Endometrium (tissue), 2 donors: ENCODE results near the gene ZFYVE19.

Experiments
- FAIRE-seq: peaks from 2 replicates; lab custom pipeline; 2012; peaks lifted over from hg19 to GRCh38; lab: Jason Lieb, UNC
- donor health status: control.
- donor health status: control.

Gene ZFYVE19

DNA sequence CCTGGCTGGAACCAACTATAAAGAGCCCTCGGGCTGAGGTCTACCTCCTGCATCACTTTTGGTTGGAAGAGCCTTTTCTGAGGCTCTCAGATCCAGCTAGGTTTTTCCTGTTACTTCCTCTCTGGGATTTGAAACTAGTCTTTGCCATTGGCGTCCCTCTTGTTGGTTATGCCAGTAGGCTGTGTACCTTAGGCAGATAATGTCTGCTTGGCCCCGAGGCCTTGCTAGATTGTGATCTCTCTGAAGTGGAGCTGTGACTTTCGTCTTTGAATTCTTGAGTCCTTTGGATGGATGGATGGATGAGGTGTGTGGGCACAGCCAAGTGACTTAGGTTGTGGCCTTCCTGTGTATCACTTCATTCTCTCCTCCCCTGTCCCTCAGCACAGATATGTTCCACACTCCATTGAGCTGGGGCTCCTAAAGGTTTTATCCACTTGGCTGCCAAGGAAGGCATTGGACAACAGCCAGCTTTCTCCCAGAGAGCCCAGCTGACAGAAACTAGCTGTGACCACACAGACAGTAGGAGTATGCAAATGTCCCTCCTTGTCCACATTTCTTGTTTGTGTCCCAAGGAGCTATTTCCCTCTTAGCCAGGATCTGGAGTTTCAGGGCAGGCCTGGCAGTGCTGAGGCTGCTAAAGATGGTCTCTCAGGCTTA is 8.3 kb downstream of the ZFYVE19 start:
- no peak for FAIRE-seq

DNA sequence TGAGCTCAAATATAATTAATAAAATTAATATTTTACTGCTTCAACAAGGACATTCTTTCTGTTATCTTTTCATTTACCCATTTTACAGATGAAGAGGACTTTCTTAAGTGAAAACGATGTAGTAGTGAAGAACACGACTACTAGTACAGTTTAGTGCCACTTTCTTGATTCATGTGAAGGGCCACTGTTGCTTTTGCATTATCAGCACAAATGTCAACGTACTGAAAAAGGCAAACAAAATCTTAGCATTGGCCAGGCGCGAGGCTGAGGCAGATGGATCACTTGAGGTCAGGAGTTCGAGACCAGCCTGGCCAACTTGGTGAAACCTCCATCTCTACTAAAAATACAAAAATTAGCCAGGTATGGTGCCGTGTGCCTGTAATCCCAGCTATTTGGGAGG is 12.2 kb downstream of the ZFYVE19 start:
- FAIRE-seq: no peak

GRCh38 chr15:40821195-40821594 is 14.3 kb downstream of the ZFYVE19 start:
- no peak for FAIRE-seq

DNA sequence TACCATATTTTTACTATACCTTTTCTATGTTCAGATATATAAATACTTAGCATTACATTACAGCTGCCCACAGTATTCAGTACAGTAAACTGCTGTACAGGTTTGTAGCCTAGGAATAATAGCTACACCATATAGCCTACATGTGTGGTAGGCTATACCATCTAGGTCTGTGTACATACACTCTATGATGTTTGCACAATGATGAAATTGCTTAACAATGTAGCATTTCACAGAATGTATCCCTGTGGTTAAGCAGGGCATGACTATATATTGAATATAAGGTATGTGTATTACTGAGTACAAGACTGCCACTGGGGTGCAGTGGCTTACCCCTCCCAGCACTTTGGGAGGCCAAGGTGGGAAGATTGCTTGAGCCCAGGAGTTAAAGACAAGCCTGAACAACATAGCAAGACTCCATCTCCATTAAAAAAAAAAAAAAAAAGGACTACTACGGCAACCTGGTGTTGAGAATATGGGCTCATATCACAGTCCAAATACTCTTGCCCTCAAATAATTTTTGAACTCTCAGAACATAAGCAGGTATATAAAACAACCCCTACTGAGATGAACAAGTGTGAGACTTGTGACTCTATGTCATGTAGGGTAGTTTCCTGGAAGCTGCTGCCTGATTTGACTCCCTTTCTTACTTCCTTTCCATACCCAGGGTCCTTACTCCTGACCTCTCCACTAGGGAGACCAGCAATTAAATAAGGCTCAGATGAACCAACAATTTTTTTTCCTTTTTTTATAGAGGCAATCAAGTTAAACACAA is 16.9 kb downstream of the ZFYVE19 start:
- no peak for FAIRE-seq

DNA sequence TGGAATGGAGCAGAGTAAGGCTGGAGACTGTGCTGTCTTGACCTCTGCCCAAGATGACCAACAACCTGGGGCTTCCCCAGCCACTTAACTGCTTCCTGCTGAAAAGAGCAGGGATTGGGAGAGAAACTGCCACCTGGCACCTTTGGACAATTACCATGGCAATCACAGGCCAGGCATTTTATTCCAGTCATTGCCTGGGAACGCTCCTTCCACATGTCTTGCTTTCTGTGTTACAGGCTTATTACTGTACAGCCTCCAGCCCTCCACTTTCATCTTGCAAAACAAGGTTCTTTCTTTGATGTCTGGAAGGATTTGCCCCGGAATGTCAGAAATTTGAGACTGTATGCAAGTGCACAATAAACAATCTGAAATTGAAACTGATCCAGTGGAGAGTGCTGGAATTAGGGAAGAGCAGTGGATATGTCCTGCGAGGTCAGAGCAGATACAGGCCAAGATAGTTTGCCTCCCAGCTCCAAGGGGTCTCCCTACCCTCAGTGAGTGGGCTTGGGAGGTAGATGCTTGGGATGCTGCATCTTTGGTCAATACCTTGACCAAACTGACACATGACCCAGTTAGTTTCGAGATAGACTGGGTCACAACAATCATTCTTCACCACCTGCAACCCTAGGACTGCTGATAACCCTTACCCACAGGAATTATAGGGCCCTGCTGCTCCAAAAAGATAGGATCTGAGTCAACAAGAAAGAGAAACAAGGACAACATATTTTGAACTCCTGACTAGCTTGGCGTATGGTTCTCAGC is 19.0 kb downstream of the ZFYVE19 start:
- no peak for FAIRE-seq

GRCh38 chr15:40826423-40827075 is 19.7 kb downstream of the ZFYVE19 start:
- FAIRE-seq: no peak

DNA sequence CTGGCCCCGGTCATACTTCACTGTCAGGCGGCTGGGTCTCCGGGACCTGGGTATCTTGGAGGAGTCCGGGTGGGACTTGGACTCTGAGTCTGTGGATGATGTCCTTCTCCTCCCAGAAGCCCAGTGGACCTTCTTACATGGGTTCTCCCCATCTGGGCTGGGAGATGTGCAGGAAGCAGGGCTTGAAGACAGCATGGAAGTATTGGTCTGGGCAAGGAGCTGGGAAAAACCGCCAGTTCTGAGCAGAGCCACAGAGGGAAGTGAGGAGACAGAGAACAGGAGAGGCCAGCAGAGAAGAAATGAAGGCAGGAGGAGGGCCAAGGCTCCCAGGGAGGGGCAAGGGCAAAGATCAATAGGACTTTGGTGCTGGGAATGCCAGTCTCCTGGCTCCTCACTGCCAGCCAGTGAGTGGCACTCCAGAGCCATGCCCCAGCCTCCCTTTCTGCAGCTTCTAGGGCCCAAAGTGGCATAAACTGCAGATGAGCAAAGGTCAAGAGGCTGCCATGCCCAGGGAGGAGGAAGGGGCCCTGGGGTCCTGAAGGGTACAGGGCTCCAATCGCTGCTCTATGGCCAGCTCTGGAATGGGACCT is 21.7 kb downstream of the ZFYVE19 start, which contains the start of gene PPP1R14D:
PPP1R14D (minus strand) TSS at position 262 of the 590 bp plus-strand sequence; CDS start at position 195, 67 bp downstream.
- FAIRE-seq: no peak

GRCh38 chr15:40829115-40829514 is 22.2 kb downstream of the ZFYVE19 start:
- no peak for FAIRE-seq

DNA sequence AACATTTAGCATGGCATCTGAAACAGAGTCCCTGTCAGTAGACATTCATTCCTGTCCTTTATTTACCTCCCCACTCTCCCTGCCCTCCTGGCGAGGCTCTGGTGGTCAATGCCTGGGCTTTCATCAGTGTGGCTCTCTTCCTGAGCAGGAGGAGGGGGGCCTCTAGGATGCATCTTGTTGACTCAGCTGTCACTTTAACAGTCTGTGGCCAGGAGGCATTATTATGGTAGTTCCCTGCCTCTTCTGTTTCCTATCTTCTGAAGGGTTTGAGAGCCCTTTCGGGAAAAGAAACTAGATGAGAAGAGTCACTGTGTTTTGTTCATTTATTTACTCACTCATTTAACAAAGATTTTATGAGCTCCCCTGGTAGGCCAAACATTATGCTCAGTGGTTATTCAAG is 24.0 kb downstream of the ZFYVE19 start:
- no peak for FAIRE-seq

DNA sequence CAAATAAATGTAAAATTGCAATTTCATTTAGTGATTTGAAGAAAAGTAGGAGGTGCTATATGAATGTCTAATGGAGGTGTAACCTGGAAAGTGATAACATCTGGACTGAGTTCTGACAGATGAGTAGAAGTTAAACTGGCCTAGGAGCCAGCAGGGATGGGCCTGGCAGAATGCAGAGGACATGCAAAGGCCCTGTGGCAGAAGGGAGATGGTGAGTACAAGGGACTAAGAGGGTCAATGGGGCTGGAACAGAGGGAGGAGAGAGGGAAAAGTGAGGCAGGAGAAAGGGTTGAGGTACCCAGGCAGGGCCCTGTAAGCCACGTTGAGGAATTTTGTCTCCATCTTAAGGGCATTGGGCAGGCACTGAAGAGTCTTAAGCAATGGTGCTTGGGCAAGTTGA is 25.0 kb downstream of the ZFYVE19 start:
- FAIRE-seq: no peak

- no peak for FAIRE-seq
Observed at GRCh38 chr15:40832903-40833302, 26.0 kb downstream of the ZFYVE19 start.

- no peak for FAIRE-seq
Observed at GRCh38 chr15:40836020-40836419, 29.1 kb downstream of the ZFYVE19 start.

GRCh38 chr15:40838756-40839155 is 31.9 kb downstream of the ZFYVE19 start:
- FAIRE-seq: no peak

- no peak for FAIRE-seq
Observed at GRCh38 chr15:40841741-40842140, 34.9 kb downstream of the ZFYVE19 start.

DNA sequence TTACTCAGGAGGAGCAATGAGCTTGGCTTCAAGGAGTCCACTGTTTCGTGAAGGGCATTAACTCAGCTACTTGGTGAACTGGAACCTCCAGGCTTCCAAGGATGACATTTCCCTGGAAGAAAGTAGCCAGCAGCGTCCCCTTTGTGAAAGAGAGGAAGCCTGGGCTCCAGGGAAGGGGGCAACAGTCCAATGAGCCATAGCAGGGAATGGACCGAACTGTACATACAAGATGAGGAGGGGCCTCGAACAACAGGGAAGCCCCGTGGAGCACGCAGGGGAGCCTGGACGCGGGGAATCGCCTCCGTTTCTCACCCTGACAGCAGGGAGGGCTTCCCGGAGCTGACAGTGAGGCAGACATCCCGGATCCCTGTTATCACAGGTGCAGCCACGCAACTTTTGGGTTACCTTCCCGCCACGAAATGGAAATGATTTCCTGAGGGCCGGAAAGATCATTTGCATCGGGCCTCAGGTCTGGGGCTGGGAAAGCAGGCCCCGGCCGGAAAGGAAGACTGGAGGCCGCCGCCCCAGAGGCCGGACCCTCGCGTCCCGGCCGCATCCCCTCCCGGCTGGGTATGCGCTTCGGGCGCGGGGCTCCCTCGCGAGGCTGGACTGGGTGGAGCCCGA is 36.5 kb downstream of the ZFYVE19 start:
- FAIRE-seq: no peak

DNA sequence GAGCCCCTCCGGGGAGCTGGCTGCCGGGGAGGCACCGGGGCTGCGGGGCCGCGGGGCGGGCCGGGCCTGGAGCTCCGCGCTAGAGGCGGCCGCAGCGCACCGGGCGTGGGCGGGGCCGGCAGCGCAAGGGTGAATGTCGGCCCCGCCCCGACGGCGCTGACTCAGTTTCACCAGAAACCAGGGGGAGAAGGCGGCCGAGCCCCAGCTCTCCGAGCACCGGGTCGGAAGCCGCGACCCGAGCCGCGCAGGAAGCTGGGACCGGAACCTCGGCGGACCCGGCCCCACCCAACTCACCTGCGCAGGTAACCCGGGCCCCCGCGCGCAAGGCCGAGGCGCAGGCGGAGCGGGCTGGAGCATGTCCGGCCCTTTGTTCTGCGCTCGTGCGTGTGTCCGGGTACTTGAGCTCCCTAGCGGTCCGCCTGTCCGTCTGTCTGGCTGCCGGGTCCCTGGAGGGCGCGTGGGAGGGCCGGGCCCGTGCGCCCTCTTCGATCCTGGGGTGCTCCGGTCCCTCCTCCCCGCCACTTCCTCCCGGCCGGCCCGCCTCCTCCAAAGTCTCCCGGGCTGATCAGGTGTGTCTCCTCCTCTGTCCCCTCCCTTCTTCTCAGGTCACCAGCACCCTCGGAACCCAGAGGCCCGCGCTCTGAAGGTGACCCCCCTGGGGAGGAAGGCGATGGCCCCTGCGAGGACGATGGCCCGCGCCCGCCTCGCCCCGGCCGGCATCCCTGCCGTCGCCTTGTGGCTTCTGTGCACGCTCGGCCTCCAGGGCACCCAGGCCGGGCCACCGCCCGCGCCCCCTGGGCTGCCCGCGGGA is 37.2 kb downstream of the ZFYVE19 start, which contains the start of gene SPINT1:
SPINT1 (plus strand) TSS at position 164 of the 811 bp plus-strand sequence; CDS start at position 671, 507 bp downstream.
- FAIRE-seq: no peak

DNA sequence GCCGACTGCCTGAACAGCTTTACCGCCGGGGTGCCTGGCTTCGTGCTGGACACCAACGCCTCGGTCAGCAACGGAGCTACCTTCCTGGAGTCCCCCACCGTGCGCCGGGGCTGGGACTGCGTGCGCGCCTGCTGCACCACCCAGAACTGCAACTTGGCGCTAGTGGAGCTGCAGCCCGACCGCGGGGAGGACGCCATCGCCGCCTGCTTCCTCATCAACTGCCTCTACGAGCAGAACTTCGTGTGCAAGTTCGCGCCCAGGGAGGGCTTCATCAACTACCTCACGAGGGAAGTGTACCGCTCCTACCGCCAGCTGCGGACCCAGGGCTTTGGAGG is 37.8 kb downstream of the ZFYVE19 start:
- no peak for FAIRE-seq

- no peak for FAIRE-seq
Observed at GRCh38 chr15:40845036-40845435, 38.1 kb downstream of the ZFYVE19 start.

DNA sequence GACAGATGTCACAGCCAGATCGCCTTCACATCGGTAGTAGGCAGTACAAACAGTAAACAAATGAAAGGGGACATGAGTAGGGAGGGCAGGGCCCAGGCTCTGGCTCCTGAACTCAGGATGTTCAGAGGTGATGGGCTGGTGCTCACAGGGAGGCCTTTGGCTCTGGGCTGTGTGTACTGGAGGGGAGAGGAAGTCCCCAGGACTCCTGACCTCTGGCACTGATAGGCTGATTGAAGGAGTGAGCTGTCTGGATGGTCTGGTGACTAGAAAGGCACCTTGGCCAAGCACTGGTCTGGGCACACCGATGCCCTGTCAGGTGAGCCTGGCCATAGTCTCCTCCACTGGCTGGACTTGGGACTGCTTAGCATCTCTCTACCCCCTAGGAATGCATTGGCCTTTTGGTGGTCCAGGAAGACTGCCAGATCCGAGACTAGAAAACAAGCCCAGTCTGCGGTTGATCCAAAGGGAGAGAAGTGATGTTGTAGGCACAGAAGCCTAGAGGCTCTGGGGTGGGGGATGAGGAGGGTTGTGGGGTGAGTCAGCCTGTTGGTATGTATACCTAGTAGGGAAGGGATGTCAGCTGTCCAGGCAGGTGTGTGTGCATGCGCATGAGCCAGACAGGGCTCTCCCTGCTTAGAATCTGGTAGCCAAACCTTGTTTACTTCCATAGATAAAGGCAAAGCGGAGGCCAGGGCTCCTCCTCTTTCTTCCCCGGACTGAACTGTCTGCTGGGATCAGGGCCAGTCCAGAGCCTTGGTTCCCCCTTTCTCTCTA is 38.8 kb downstream of the ZFYVE19 start:
- FAIRE-seq: no peak

GRCh38 chr15:40846841-40847222 is 39.9 kb downstream of the ZFYVE19 start:
- FAIRE-seq: no peak
